Activated naive CD4-positive, alpha-beta T cell treated with anti-CD3 and anti-CD28 coated beads, Interleukin-2, amount 10 ng/mL, durations not matched to agents 7 days and 5 days (primary cell): Measurements from ENCODE around the gene ETNK2.

Experiments
- CTCF ChIA-PET: fragments of 350-600 bp; sonication (Branson Sonifier 250); formaldehyde crosslinking; loops from one replicate; lab custom pipeline; 2021; ENCODE audit warnings: antibody characterized with exemption; lab: Charles Lee
- DNase-seq: peaks from one replicate; pipeline ENCODE4 v3.0.0-alpha.2; 2020
- H3K27ac Mint-ChIP-seq: one replicate; pipeline ENCODE4 v1.8.0; 2021; ENCODE audit warnings: mild to moderate bottlenecking, moderate library complexity, mixed read lengths
- H3K27me3 Mint-ChIP-seq: one replicate; pipeline ENCODE4 v1.8.0; 2021; ENCODE audit warnings: mild to moderate bottlenecking, mixed read lengths
- H3K36me3 Mint-ChIP-seq: one replicate; pipeline ENCODE4 v1.8.0; 2021; ENCODE audit warnings: mixed read lengths
- H3K4me1 Mint-ChIP-seq: one replicate; pipeline ENCODE4 v1.8.0; 2021; ENCODE audit warnings: mixed read lengths
- H3K4me3 Mint-ChIP-seq: one replicate; pipeline ENCODE4 v1.8.0; 2021; ENCODE audit warnings: mild to moderate bottlenecking, moderate library complexity, mixed read lengths
- H3K9me3 Mint-ChIP-seq: one replicate; pipeline ENCODE4 v1.8.0; 2021; ENCODE audit warnings: mixed read lengths

Gene ETNK2

GRCh38 chr1:204130981-204131892, 20.6 kb downstream of the ETNK2 start:
- Mint-ChIP-seq H3K27ac (no peak overlapping the region), H3K27me3 (peaks cover 12% of the 10 kb centered on the region), H3K36me3 (no peaks in the 10 kb centered on the region), H3K9me3 (no peaks in the 10 kb centered on the region), H3K4me3 (no peak overlapping the region), H3K4me1 (peaks cover 5% of the 10 kb centered on the region)
- CTCF ChIA-PET: interaction anchor here (1.0 to 4.5 kb wide), 5 partner anchors 11 to 271 kb away, joined by 3 to 61 read pairs (median 9); partner anchors contain the start of gene SNRPE
- DNase-seq: no peak

- H3K4me3 Mint-ChIP-seq: no peak overlapping the region
- H3K27me3 Mint-ChIP-seq: peaks cover 12% of the 10 kb centered on the region
- no peaks in the 10 kb centered on the region for H3K9me3 Mint-ChIP-seq
- no peak overlapping the region for H3K27ac Mint-ChIP-seq
- CTCF ChIA-PET: interaction anchor here (2.0 to 4.5 kb wide), 5 partner anchors 10 to 863 kb away, joined by 4 to 61 read pairs (median 13); partner anchors contain the start of gene SNRPE
- H3K36me3 Mint-ChIP-seq: no peaks in the 10 kb centered on the region
- H3K4me1 Mint-ChIP-seq: peaks cover 5% of the 10 kb centered on the region
- DNase-seq: no peak
Measured at GRCh38 chr1:204130178-204130577, 21.7 kb downstream of the ETNK2 start.

- no peaks in the 10 kb centered on the region for H3K9me3 Mint-ChIP-seq
- CTCF ChIA-PET: interaction anchor here (0.7 to 4.5 kb wide), 24 partner anchors 8 to 862 kb away, joined by 3 to 61 read pairs (median 4); partner anchors contain the start of gene SNRPE
- DNase-seq: peak; percentile 73
- H3K36me3 Mint-ChIP-seq: no peaks in the 10 kb centered on the region
- H3K4me1 Mint-ChIP-seq: peaks cover 5% of the 10 kb centered on the region
- H3K4me3 Mint-ChIP-seq: no peak overlapping the region
- H3K27me3 Mint-ChIP-seq: peaks cover 8% of the 10 kb centered on the region
- H3K27ac Mint-ChIP-seq: no peak overlapping the region
Measured at GRCh38 chr1:204128964-204129896, 22.6 kb downstream of the ETNK2 start.

GRCh38 chr1:204128464-204128963, 23.3 kb downstream of the ETNK2 start:
- Mint-ChIP-seq H3K36me3 (no peaks in the 10 kb centered on the region), H3K4me1 (peaks cover 5% of the 10 kb centered on the region), H3K9me3 (no peaks in the 10 kb centered on the region), H3K27ac (no peak overlapping the region), H3K27me3 (peaks cover 8% of the 10 kb centered on the region), H3K4me3 (no peak overlapping the region)
- no peak for DNase-seq
- CTCF ChIA-PET: interaction anchor here (0.7 to 4.5 kb wide), 23 partner anchors 8 to 861 kb away, joined by 3 to 61 read pairs (median 5); partner anchors contain the start of gene SNRPE

GRCh38 chr1:204127597-204128242, 24.1 kb downstream of the ETNK2 start:
- no peaks in the 10 kb centered on the region for H3K9me3 Mint-ChIP-seq
- peaks cover 5% of the 10 kb centered on the region for H3K4me1 Mint-ChIP-seq
- CTCF ChIA-PET: interaction anchor here (0.7 to 4.5 kb wide), 7 partner anchors 9 to 267 kb away, joined by 3 to 61 read pairs (median 13); partner anchors contain the start of gene SNRPE
- DNase-seq: no peak
- H3K4me3 Mint-ChIP-seq: no peak overlapping the region
- peaks cover 8% of the 10 kb centered on the region for H3K27me3 Mint-ChIP-seq
- no peak overlapping the region for H3K27ac Mint-ChIP-seq
- no peaks in the 10 kb centered on the region for H3K36me3 Mint-ChIP-seq

- Mint-ChIP-seq H3K27ac (peak overlapping the region; percentile 4), H3K4me3 (no peak overlapping the region), H3K36me3 (no peaks in the 10 kb centered on the region), H3K9me3 (no peaks in the 10 kb centered on the region), H3K27me3 (peaks cover 8% of the 10 kb centered on the region), H3K4me1 (peaks cover 5% of the 10 kb centered on the region)
- DNase-seq: no peak
- CTCF ChIA-PET: interaction anchor here (1.4 to 4.5 kb wide), 3 partner anchors 10 to 262 kb away, joined by 4 to 61 read pairs (median 15); no protein-coding TSS in a partner anchor
Measured at GRCh38 chr1:204126956-204127355, 24.9 kb downstream of the ETNK2 start.

GRCh38 chr1:204126386-204126785, 25.5 kb downstream of the ETNK2 start:
- peaks cover 8% of the 10 kb centered on the region for H3K27me3 Mint-ChIP-seq
- CTCF ChIA-PET: interaction anchor here (3.2 kb wide), 1 partner anchor 11 kb away, joined by 15 read pairs; no protein-coding TSS in a partner anchor
- no peaks in the 10 kb centered on the region for H3K9me3 Mint-ChIP-seq
- H3K4me3 Mint-ChIP-seq: no peak overlapping the region
- no peaks in the 10 kb centered on the region for H3K36me3 Mint-ChIP-seq
- H3K4me1 Mint-ChIP-seq: peaks cover 5% of the 10 kb centered on the region
- no peak overlapping the region for H3K27ac Mint-ChIP-seq
- no peak for DNase-seq

- Mint-ChIP-seq H3K36me3 (no peaks in the 10 kb centered on the region), H3K4me1 (peaks cover 5% of the 10 kb centered on the region), H3K27me3 (peaks cover 8% of the 10 kb centered on the region), H3K27ac (no peak overlapping the region), H3K9me3 (no peaks in the 10 kb centered on the region), H3K4me3 (no peak overlapping the region)
- DNase-seq: no peak
- CTCF ChIA-PET: no interaction called here
Measured at GRCh38 chr1:204125759-204126351, 26.0 kb downstream of the ETNK2 start.

- DNase-seq: no peak
- H3K27ac Mint-ChIP-seq: no peak overlapping the region
- H3K4me3 Mint-ChIP-seq: no peak overlapping the region
- H3K27me3 Mint-ChIP-seq: peaks cover 11% of the 10 kb centered on the region
- H3K9me3 Mint-ChIP-seq: no peaks in the 10 kb centered on the region
- peaks cover 5% of the 10 kb centered on the region for H3K4me1 Mint-ChIP-seq
- H3K36me3 Mint-ChIP-seq: no peaks in the 10 kb centered on the region
- CTCF ChIA-PET: interaction anchor here (0.8 kb wide), 1 partner anchor 11 kb away, joined by 4 read pairs; no protein-coding TSS in a partner anchor
Measured at GRCh38 chr1:204124639-204125038, 27.2 kb downstream of the ETNK2 start.

GRCh38 chr1:204123376-204123775, 28.5 kb downstream of the ETNK2 start:
- no peaks in the 10 kb centered on the region for H3K9me3 Mint-ChIP-seq
- no peak for DNase-seq
- no peaks in the 10 kb centered on the region for H3K36me3 Mint-ChIP-seq
- H3K27me3 Mint-ChIP-seq: peaks cover 4% of the 10 kb centered on the region
- no peak overlapping the region for H3K27ac Mint-ChIP-seq
- H3K4me3 Mint-ChIP-seq: no peak overlapping the region
- CTCF ChIA-PET: no interaction called here
- H3K4me1 Mint-ChIP-seq: no peaks in the 10 kb centered on the region

- CTCF ChIA-PET: interaction anchor here (1.2 to 2.4 kb wide), 2 partner anchors 8 to 207 kb away, joined by 3 to 9 read pairs; no protein-coding TSS in a partner anchor
- no peaks in the 10 kb centered on the region for H3K4me1 Mint-ChIP-seq
- no peaks in the 10 kb centered on the region for H3K9me3 Mint-ChIP-seq
- H3K27me3 Mint-ChIP-seq: peaks cover 4% of the 10 kb centered on the region
- H3K27ac Mint-ChIP-seq: no peak overlapping the region
- no peak overlapping the region for H3K4me3 Mint-ChIP-seq
- no peaks in the 10 kb centered on the region for H3K36me3 Mint-ChIP-seq
- no peak for DNase-seq
Measured at GRCh38 chr1:204121840-204122555, 29.8 kb downstream of the ETNK2 start.

GRCh38 chr1:204116539-204116938, 35.3 kb downstream of the ETNK2 start:
- no peak overlapping the region for H3K27ac Mint-ChIP-seq
- H3K9me3 Mint-ChIP-seq: no peaks in the 10 kb centered on the region
- CTCF ChIA-PET: interaction anchor here (1.3 kb wide), 1 partner anchor 12 kb away, joined by 6 read pairs; no protein-coding TSS in a partner anchor
- H3K4me3 Mint-ChIP-seq: no peak overlapping the region
- no peaks in the 10 kb centered on the region for H3K36me3 Mint-ChIP-seq
- peaks cover 10% of the 10 kb centered on the region for H3K27me3 Mint-ChIP-seq
- DNase-seq: no peak
- H3K4me1 Mint-ChIP-seq: no peaks in the 10 kb centered on the region
